ENCODE measurements around the gene LRRC14B. TPM values are rescaled to one million over a fixed set of nuclear protein-coding genes. Genes with fewer than 3 reads are reported as not detected.

The LRRC14B gene
- total RNA-seq, 1 donor from 2014 or later: not detected

GRCh38 chr5:184471-184870, 6.8 kb upstream of the LRRC14B start:
- Mint-ChIP-seq H3K9me3 (ENCODE audit: unreplicated experiment) (no peaks in the 10 kb centered on the region), H3K4me3 (ENCODE audit: unreplicated experiment) (no peak overlapping the region), H3K27me3 (ENCODE audit: low read depth, unreplicated experiment) (peaks cover 23% of the 10 kb centered on the region), H3K27ac (ENCODE audit: unreplicated experiment) (no peak overlapping the region), H3K36me3 (ENCODE audit: low read depth, unreplicated experiment) (peaks cover 5% of the 10 kb centered on the region), H3K4me1 (ENCODE audit: low read depth, unreplicated experiment) (peaks cover 2% of the 10 kb centered on the region)
- FAIRE-seq: no peak
- H3K27me3 ChIP-seq (ENCODE audit: insufficient read depth, low read length): no peaks in the 10 kb centered on the region
- no peaks in the 10 kb centered on the region for H3K79me2 ChIP-seq (ENCODE audit: insufficient read depth, low read length)
- H2AFZ ChIP-seq (ENCODE audit: low read depth, low read length): no peak overlapping the region
- H3K4me3 ChIP-seq (ENCODE audit: insufficient read depth, low read depth, low read length): no peak overlapping the region
- H3K27ac ChIP-seq (ENCODE audit: low read depth, low read length): no peak overlapping the region
- no peak overlapping the region for H3K9ac ChIP-seq (ENCODE audit: low read length)
- peaks cover 7% of the 10 kb centered on the region for H3K4me1 ChIP-seq (ENCODE audit: insufficient read depth, low read length)
- H4K20me1 ChIP-seq (ENCODE audit: insufficient read depth, low read length): no peaks in the 10 kb centered on the region
- DNase-seq (ENCODE audit: low read depth): no peak
- peaks cover 3% of the 10 kb centered on the region for H3K36me3 ChIP-seq (ENCODE audit: insufficient read depth, low read length)
- TF ChIP-seq CTCF (IDR thresholded peaks at IDR 0.05; ENCODE audit: insufficient read depth, low read depth, low read length) (no peak), EZH2 (IDR thresholded peaks at IDR 0.05; ENCODE audit: insufficient read depth, low read length) (no peak)
- H3K9me3 ChIP-seq (ENCODE audit: insufficient read depth, low read depth, low read length): no peaks in the 10 kb centered on the region
- H3K4me2 ChIP-seq (ENCODE audit: low read length): no peak overlapping the region

- no peaks in the 10 kb centered on the region for H3K27me3 ChIP-seq (ENCODE audit: insufficient read depth, low read length)
- peaks cover 3% of the 10 kb centered on the region for H4K20me1 ChIP-seq (ENCODE audit: insufficient read depth, low read length)
- H3K9me3 ChIP-seq (ENCODE audit: insufficient read depth, low read depth, low read length): no peaks in the 10 kb centered on the region
- H3K9me3 Mint-ChIP-seq (ENCODE audit: unreplicated experiment): no peaks in the 10 kb centered on the region
- peaks cover 24% of the 10 kb centered on the region for H3K27me3 Mint-ChIP-seq (ENCODE audit: low read depth, unreplicated experiment)
- peaks cover 3% of the 10 kb centered on the region for H3K36me3 ChIP-seq (ENCODE audit: insufficient read depth, low read length)
- H3K4me1 ChIP-seq (ENCODE audit: insufficient read depth, low read length): peaks cover 7% of the 10 kb centered on the region
- no peak overlapping the region for H3K27ac ChIP-seq (ENCODE audit: low read depth, low read length)
- no peak overlapping the region for H3K4me3 ChIP-seq (ENCODE audit: insufficient read depth, low read depth, low read length)
- DNase-seq (ENCODE audit: low read depth): no peak
- no peak for FAIRE-seq
- no peak overlapping the region for H2AFZ ChIP-seq (ENCODE audit: low read depth, low read length)
- TF ChIP-seq CTCF (IDR thresholded peaks at IDR 0.05; ENCODE audit: insufficient read depth, low read depth, low read length): no peak
- no peak for TF ChIP-seq EZH2 (IDR thresholded peaks at IDR 0.05; ENCODE audit: insufficient read depth, low read length)
- H3K27ac Mint-ChIP-seq (ENCODE audit: unreplicated experiment): no peak overlapping the region
- no peak overlapping the region for H3K4me2 ChIP-seq (ENCODE audit: low read length)
- H3K4me3 Mint-ChIP-seq (ENCODE audit: unreplicated experiment): no peak overlapping the region
- peaks cover 5% of the 10 kb centered on the region for H3K36me3 Mint-ChIP-seq (ENCODE audit: low read depth, unreplicated experiment)
- H3K4me1 Mint-ChIP-seq (ENCODE audit: low read depth, unreplicated experiment): peaks cover 2% of the 10 kb centered on the region
- H3K9ac ChIP-seq (ENCODE audit: low read length): no peak overlapping the region
- no peaks in the 10 kb centered on the region for H3K79me2 ChIP-seq (ENCODE audit: insufficient read depth, low read length)
These were observed 5.9 kb upstream of the LRRC14B start for GRCh38 chr5:185095-186070.
